Smooth muscle cell (in vitro differentiated cells): ENCODE data around the gene DYRK3. TPM values are rescaled to one million over a fixed set of nuclear protein-coding genes. Genes with fewer than 3 reads are reported as not detected.

ENCODE experiments used
- DNase-seq: peaks from one replicate; lab custom pipeline; 2025; ENCODE audit not compliant: unreplicated experiment; lab: John Stamatoyannopoulos, UW
- H2AFZ ChIP-seq: fragments of 200-600 bp; sonication (generic); 2 replicates; pipeline ENCODE4 v1.6.0; 2016; ENCODE audit warnings: antibody characterized with exemption, low read depth, mild to moderate bottlenecking
- H3F3A ChIP-seq: fragments of 200-600 bp; sonication (generic); 2 replicates; pipeline ENCODE4 v1.6.0; 2017; ENCODE audit warnings: antibody characterized with exemption, low read depth
- H3K27ac ChIP-seq: fragments of 200-600 bp; sonication (generic); 2 replicates; pipeline ENCODE4 v1.5.1; 2016; ENCODE audit warnings: low read depth, mild to moderate bottlenecking
- H3K27me3 ChIP-seq: fragments of 200-600 bp; sonication (generic); 2 replicates; pipeline ENCODE4 v1.6.1; 2016; ENCODE audit warnings: low read depth, mild to moderate bottlenecking
- H3K36me3 ChIP-seq: fragments of 200-600 bp; sonication (generic); 2 replicates; pipeline ENCODE4 v1.5.1; 2016; ENCODE audit warnings: low read depth
- H3K4me1 ChIP-seq: fragments of 200-600 bp; sonication (generic); 2 replicates; pipeline ENCODE4 v1.5.1; 2016; ENCODE audit warnings: low read depth
- H3K4me2 ChIP-seq: fragments of 200-600 bp; sonication (generic); 2 replicates; pipeline ENCODE4 v1.6.0; 2016; ENCODE audit warnings: mild to moderate bottlenecking
- H3K4me3 ChIP-seq: fragments of 200-600 bp; sonication (generic); 2 replicates; pipeline ENCODE4 v1.5.1; 2016; ENCODE audit warnings: mild to moderate bottlenecking
- H3K79me2 ChIP-seq: fragments of 200-600 bp; sonication (generic); 2 replicates; pipeline ENCODE4 v1.6.0; 2016; ENCODE audit warnings: low read depth, mild to moderate bottlenecking
- H3K9ac ChIP-seq: fragments of 200-600 bp; sonication (generic); 2 replicates; pipeline ENCODE4 v1.6.0; 2016; ENCODE audit warnings: low read depth
- H3K9me3 ChIP-seq: fragments of 200-600 bp; sonication (generic); replicated peaks from 2 replicates; pipeline ENCODE4 v1.5.1; 2016; ENCODE audit warnings: low read depth
- H4K20me1 ChIP-seq: fragments of 200-600 bp; sonication (generic); 2 replicates; pipeline ENCODE4 v1.6.0; 2016; ENCODE audit warnings: low read depth
- WGBS: methylation state at CpG from one replicate; pipeline ENCODE4 v1.1.7; 2016; ENCODE audit warnings: low lambda C conversion rate; 5-methylcytosine and 5-hydroxymethylcytosine counted together
- polyA plus RNA-seq: library from polyadenylated mRNA; unstranded; fragments of >200 nt; fragmentation: Nextera tagmentation; extraction: Ambion mirVana; gene quantifications from 2 replicates; pipeline ENCODE4 v1.2.1, GENCODE V29; 2016
- total RNA-seq: library from RNA; depleted of rRNA; stranded (reverse); fragments of >200 nt; gene quantifications from 2 replicates; pipeline ENCODE4 v1.2.3, GENCODE V29; 2014
- TF ChIP-seq, protein P1 (sequence below): fragments of 200-600 bp; sonication (generic); IDR thresholded peaks from 2 replicates; pipeline ENCODE4 v1.5.1; 2017; ENCODE audit warnings: borderline replicate concordance, mild to moderate bottlenecking, antibody characterized with exemption; ENCODE audit not compliant: insufficient read depth, poor library complexity, severe bottlenecking

Gene DYRK3
- total and polyA plus RNA-seq, 2 experiments from 2014 or later = 11.1 to 13.7 TPM

- peaks cover 3% of the 10 kb centered on the region for H3K27me3 ChIP-seq
- no peak for DNase-seq
- no peaks in the 10 kb centered on the region for H3K9me3 ChIP-seq
- TF ChIP-seq, protein P1, sequence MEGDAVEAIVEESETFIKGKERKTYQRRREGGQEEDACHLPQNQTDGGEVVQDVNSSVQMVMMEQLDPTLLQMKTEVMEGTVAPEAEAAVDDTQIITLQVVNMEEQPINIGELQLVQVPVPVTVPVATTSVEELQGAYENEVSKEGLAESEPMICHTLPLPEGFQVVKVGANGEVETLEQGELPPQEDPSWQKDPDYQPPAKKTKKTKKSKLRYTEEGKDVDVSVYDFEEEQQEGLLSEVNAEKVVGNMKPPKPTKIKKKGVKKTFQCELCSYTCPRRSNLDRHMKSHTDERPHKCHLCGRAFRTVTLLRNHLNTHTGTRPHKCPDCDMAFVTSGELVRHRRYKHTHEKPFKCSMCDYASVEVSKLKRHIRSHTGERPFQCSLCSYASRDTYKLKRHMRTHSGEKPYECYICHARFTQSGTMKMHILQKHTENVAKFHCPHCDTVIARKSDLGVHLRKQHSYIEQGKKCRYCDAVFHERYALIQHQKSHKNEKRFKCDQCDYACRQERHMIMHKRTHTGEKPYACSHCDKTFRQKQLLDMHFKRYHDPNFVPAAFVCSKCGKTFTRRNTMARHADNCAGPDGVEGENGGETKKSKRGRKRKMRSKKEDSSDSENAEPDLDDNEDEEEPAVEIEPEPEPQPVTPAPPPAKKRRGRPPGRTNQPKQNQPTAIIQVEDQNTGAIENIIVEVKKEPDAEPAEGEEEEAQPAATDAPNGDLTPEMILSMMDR = no peak
- no peaks in the 10 kb centered on the region for H3K36me3 ChIP-seq
- H3K27ac ChIP-seq = peak overlapping the region; percentile 80
- no peak overlapping the region for H3K9ac ChIP-seq
- no peaks in the 10 kb centered on the region for H4K20me1 ChIP-seq
- WGBS = 25% methylated on average over 1 of the region's 1 CpG
- peak overlapping the region; percentile 6 for H2AFZ ChIP-seq
- H3F3A ChIP-seq = no peaks in the 10 kb centered on the region
- no peaks in the 10 kb centered on the region for H3K79me2 ChIP-seq
- H3K4me1 ChIP-seq = peaks cover 17% of the 10 kb centered on the region
- peak overlapping the region; percentile 33 for H3K4me2 ChIP-seq
- H3K4me3 ChIP-seq = no peak overlapping the region
Observed at GRCh38 chr1:206674745-206675175, 39.4 kb downstream of the DYRK3 start.

DNA sequence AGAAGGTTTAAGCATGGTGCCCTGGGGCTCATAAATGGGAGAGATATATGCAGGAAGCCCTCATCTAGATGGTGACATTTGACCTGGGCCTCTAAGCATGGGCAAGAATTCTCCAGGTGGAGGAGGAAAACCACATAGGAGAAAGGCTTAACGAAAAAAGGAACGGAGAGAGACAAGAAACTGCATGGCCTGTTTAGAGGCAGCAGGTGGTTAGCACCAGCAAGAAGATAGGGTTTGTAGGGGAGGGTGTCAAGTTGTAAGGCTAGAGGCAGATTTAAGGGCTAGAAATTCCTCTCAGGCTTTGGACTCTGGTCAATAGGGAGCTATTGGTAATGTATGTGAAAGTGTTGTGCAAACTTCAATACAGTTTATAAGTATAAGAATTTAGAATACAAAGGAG lies 41.2 kb downstream of the DYRK3 start:
- Histone ChIP-seq H3F3A (no peaks in the 10 kb centered on the region), H3K27ac (no peak overlapping the region), H2AFZ (no peak overlapping the region), H3K36me3 (no peaks in the 10 kb centered on the region), H3K9me3 (no peaks in the 10 kb centered on the region), H4K20me1 (no peaks in the 10 kb centered on the region), H3K79me2 (no peaks in the 10 kb centered on the region), H3K27me3 (peaks cover 3% of the 10 kb centered on the region), H3K4me2 (no peak overlapping the region), H3K4me3 (no peak overlapping the region), H3K4me1 (peaks cover 17% of the 10 kb centered on the region), H3K9ac (no peak overlapping the region)
- TF ChIP-seq, protein P1 = no peak
- 94% methylated on average over 2 of the region's 2 CpGs for WGBS
- DNase-seq = no peak

DNA sequence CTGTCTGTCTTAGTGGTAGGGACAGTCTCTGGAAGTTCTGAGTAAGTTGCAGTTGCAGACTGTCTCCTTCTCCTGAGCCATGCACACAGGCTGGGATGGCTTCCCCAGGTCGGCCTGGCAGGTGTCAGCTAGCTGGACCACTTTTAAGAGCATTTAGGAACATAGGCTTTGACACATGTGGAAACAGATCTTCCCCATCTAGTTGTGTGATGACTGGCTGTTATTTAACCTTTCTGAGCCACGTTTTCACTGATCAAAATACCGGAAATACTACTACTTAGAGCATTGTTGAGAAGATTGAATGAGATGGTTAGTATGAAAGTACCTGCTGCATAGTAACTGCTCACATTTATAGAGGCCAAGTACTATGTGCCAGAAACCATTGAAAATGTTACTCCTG lies 43.2 kb downstream of the DYRK3 start:
- no peak overlapping the region for H2AFZ ChIP-seq
- H3K9ac ChIP-seq = no peak overlapping the region
- no peaks in the 10 kb centered on the region for H3K4me1 ChIP-seq
- TF ChIP-seq, protein P1 = no peak
- H3K27me3 ChIP-seq = peaks cover 11% of the 10 kb centered on the region
- DNase-seq = no peak
- H3K27ac ChIP-seq = no peak overlapping the region
- no peak overlapping the region for H3K4me2 ChIP-seq
- H4K20me1 ChIP-seq = no peaks in the 10 kb centered on the region
- WGBS = 83% methylated on average over 3 of the region's 3 CpGs
- H3K36me3 ChIP-seq = no peaks in the 10 kb centered on the region
- no peak overlapping the region for H3K4me3 ChIP-seq
- no peaks in the 10 kb centered on the region for H3F3A ChIP-seq
- no peaks in the 10 kb centered on the region for H3K79me2 ChIP-seq
- H3K9me3 ChIP-seq = no peaks in the 10 kb centered on the region

GRCh38 chr1:206679738-206680211 lies 44.4 kb downstream of the DYRK3 start:
- H3K4me3 ChIP-seq = no peak overlapping the region
- H3K9me3 ChIP-seq = no peaks in the 10 kb centered on the region
- no peaks in the 10 kb centered on the region for H3K79me2 ChIP-seq
- no peak overlapping the region for H2AFZ ChIP-seq
- no peak overlapping the region for H3K9ac ChIP-seq
- peaks cover 5% of the 10 kb centered on the region for H3K4me1 ChIP-seq
- H3K4me2 ChIP-seq = no peak overlapping the region
- no peaks in the 10 kb centered on the region for H3F3A ChIP-seq
- no peak overlapping the region for H3K27ac ChIP-seq
- H3K36me3 ChIP-seq = no peaks in the 10 kb centered on the region
- DNase-seq = no peak
- 60% methylated on average over 5 of the region's 5 CpGs for WGBS
- peaks cover 13% of the 10 kb centered on the region for H3K27me3 ChIP-seq
- TF ChIP-seq, protein P1 = no peak
- no peaks in the 10 kb centered on the region for H4K20me1 ChIP-seq
